Breast epithelium (tissue), 3 donors: ENCODE measurements around the gene ADGRV1.

ENCODE experiments used
- POLR2A ChIP-seq: fragments of 450-650 bp; IDR thresholded peaks from one replicate; pipeline ENCODE4 v1.6.1; 2016; ENCODE audit warnings: antibody characterized with exemption, mild to moderate bottlenecking, moderate library complexity
- TF ChIP-seq, protein P1 (sequence below), 3 donors: fragments of 450-650 bp; IDR thresholded peaks; one replicate each; pipeline ENCODE4 v1.5.1; 2016 to 2017; ENCODE audit warnings: antibody characterized with exemption in 3 of 3, mild to moderate bottlenecking in 3 of 3, moderate library complexity in 3 of 3

DNA sequence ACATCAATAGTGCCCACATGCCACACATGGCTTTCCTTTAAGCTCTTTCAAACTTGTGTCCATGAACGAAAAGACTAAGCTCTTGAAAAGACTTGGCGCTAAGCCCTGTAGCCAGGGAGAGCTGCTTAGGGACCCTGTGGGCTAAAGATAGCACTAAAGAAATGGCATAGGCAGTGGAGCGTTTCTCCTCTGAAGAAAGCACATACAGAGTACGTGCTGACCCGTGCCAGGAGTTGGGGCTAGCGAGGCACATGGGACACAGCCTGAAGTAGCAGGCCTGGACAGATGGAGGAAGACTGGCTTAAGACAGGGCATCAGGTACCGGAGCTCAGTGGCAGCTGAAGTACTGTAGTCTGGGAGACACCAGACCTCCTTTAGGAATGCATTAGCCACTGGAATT, 39.7 kb downstream of the ADGRV1 start:
- TF ChIP-seq, protein P1, sequence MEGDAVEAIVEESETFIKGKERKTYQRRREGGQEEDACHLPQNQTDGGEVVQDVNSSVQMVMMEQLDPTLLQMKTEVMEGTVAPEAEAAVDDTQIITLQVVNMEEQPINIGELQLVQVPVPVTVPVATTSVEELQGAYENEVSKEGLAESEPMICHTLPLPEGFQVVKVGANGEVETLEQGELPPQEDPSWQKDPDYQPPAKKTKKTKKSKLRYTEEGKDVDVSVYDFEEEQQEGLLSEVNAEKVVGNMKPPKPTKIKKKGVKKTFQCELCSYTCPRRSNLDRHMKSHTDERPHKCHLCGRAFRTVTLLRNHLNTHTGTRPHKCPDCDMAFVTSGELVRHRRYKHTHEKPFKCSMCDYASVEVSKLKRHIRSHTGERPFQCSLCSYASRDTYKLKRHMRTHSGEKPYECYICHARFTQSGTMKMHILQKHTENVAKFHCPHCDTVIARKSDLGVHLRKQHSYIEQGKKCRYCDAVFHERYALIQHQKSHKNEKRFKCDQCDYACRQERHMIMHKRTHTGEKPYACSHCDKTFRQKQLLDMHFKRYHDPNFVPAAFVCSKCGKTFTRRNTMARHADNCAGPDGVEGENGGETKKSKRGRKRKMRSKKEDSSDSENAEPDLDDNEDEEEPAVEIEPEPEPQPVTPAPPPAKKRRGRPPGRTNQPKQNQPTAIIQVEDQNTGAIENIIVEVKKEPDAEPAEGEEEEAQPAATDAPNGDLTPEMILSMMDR (IDR thresholded peaks at IDR 0.05), result no peak
- TF ChIP-seq POLR2A, result no peak
